Keratinocyte (primary cell): Measurements from ENCODE around the gene ZNF488. TPM values are rescaled to one million over a fixed set of nuclear protein-coding genes. Genes with fewer than 3 reads are reported as not detected.

Experiments used
- DNase-seq: peaks from one replicate; pipeline ENCODE4 v3.0.0-alpha.2; 2011; ENCODE audit warnings: low read depth, missing footprints, low spot score
- FAIRE-seq: peaks from 2 replicates; lab custom pipeline; 2011; peaks lifted over from hg19 to GRCh38; lab: Jason Lieb, UNC
- H2AFZ ChIP-seq: 2 replicates; pipeline ENCODE4 v1.6.0; 2012; ENCODE audit warnings: low read length, control low read depth, inconsistent platforms; ENCODE audit not compliant: control insufficient read depth
- H3K27ac ChIP-seq: 2 replicates; pipeline ENCODE4 v1.5.1; 2011; ENCODE audit warnings: low read length; ENCODE audit not compliant: control insufficient read depth, insufficient read depth
- H3K27me3 ChIP-seq: 3 replicates; pipeline ENCODE4 v1.6.0; 2011; ENCODE audit warnings: low read length; ENCODE audit not compliant: control insufficient read depth, insufficient read depth; ENCODE audit errors: extremely low read depth
- H3K36me3 ChIP-seq, 2 experiments: 2 replicates in 1 of 2; 3 replicates in 1 of 2; pipeline ENCODE4 v1.5.1; 2011; ENCODE audit warnings: low read length in 2 of 2, mild to moderate bottlenecking in 1 of 2; ENCODE audit not compliant: control insufficient read depth in 2 of 2, insufficient read depth in 2 of 2; ENCODE audit errors: extremely low read depth in 1 of 2
- H3K4me1 ChIP-seq: 3 replicates; pipeline ENCODE4 v1.5.1; 2011; ENCODE audit warnings: low read length; ENCODE audit not compliant: control insufficient read depth, insufficient read depth; ENCODE audit errors: extremely low read depth
- H3K4me2 ChIP-seq: 3 replicates; pipeline ENCODE4 v1.6.0; 2011; ENCODE audit warnings: low read depth, low read length; ENCODE audit not compliant: control insufficient read depth, insufficient read depth; ENCODE audit errors: extremely low read depth
- H3K4me3 ChIP-seq, 3 experiments: fragments of 200-600 bp in 1 of 3; sonication (generic) in 1 of 3; 2 replicates in 2 of 3; 3 replicates in 1 of 3; pipeline ENCODE4 v1.5.1; 2011 to 2016; ENCODE audit warnings: low read length in 3 of 3, mild to moderate bottlenecking in 3 of 3, control low read depth in 2 of 3, inconsistent platforms in 1 of 3, low read depth in 1 of 3, mixed read lengths in 1 of 3, mixed run types in 1 of 3, moderate library complexity in 1 of 3; ENCODE audit not compliant: control insufficient read depth in 2 of 3, insufficient read depth in 2 of 3; ENCODE audit errors: extremely low read depth in 1 of 3
- H3K79me2 ChIP-seq: 2 replicates; pipeline ENCODE4 v1.6.0; 2012; ENCODE audit warnings: low read length; ENCODE audit not compliant: control insufficient read depth, insufficient read depth
- H3K9ac ChIP-seq: 3 replicates; pipeline ENCODE4 v1.6.0; 2011; ENCODE audit warnings: low read length; ENCODE audit not compliant: control insufficient read depth, insufficient read depth; ENCODE audit errors: extremely low read depth
- H3K9me1 ChIP-seq: 3 replicates; pipeline ENCODE4 v1.6.0; 2011; ENCODE audit warnings: low read length; ENCODE audit not compliant: control insufficient read depth, insufficient read depth; ENCODE audit errors: extremely low read depth
- H3K9me3 ChIP-seq: 2 replicates; pipeline ENCODE4 v1.5.1; 2012; ENCODE audit warnings: low read depth, low read length; ENCODE audit not compliant: control insufficient read depth
- H4K20me1 ChIP-seq: 3 replicates; pipeline ENCODE4 v1.6.0; 2011; ENCODE audit warnings: low read length; ENCODE audit not compliant: control insufficient read depth, insufficient read depth; ENCODE audit errors: extremely low read depth
- CTCF ChIP-seq, 3 experiments: IDR thresholded peaks in 1 of 3; conservative IDR thresholded peaks in 1 of 3; optimal IDR thresholded peaks in 1 of 3; 2 replicates in 2 of 3; 3 replicates in 1 of 3; pipeline versions ENCODE3 to v1.5.1; 2011; ENCODE audit warnings: low read length in 3 of 3, mild to moderate bottlenecking in 3 of 3, moderate library complexity in 2 of 3, control low read depth in 1 of 3, inconsistent platforms in 1 of 3; ENCODE audit not compliant: insufficient read depth in 2 of 3; ENCODE audit errors: extremely low read depth in 1 of 3
- EZH2 ChIP-seq: IDR thresholded peaks from one replicate; pipeline ENCODE4 v1.6.1; 2012; ENCODE audit warnings: inconsistent platforms, mild to moderate bottlenecking, low read length, moderate library complexity
- dilution Hi-C: fragments of 300-500 bp; cut with MboI; formaldehyde crosslinking; loops from one replicate; pipeline ENCODE4 v1.7.0; 2020; ENCODE audit warnings: low sequenced_read_pairs; ENCODE audit not compliant: extremely low pct_ligation_motif_present
- polyA plus RNA-seq, 5 experiments: library from polyadenylated mRNA; depleted of rRNA in 3 of 5; stranded (reverse) in 3 of 5; stranded (forward) in 1 of 5; unstranded in 1 of 5; fragments of >200 nt; gene quantifications; 1 replicate in 1 of 5; 2 replicates in 3 of 5; 3 replicates in 1 of 5; pipeline versions ENCODE4 v1.2.1 to v1.2.3, GENCODE V29; 2011 to 2012; ENCODE audit warnings: missing spikeins in 2 of 5, low read depth in 1 of 5, low replicate concordance in 1 of 5

Gene ZNF488
- polyA plus RNA-seq, 1 donor (not counting 4 experiments of a cell fraction or from before 2014, with no cell fraction given), result 1.2 TPM

GRCh38 chr10:47421057-47421952 is 37.2 kb upstream of the ZNF488 start:
- Histone ChIP-seq H3K27me3 (no peaks in the 10 kb centered on the region), H3K4me3 (no peak overlapping the region), H3K9me1 (no peaks in the 10 kb centered on the region), H3K4me1 (no peaks in the 10 kb centered on the region), H3K9ac (no peak overlapping the region), H3K36me3 (no peaks in the 10 kb centered on the region), H2AFZ (no peak overlapping the region), H3K79me2 (no peaks in the 10 kb centered on the region), H3K4me2 (no peak overlapping the region), H4K20me1 (no peaks in the 10 kb centered on the region), H3K9me3 (no peaks in the 10 kb centered on the region), H3K27ac (no peak overlapping the region)
- no peak for DNase-seq
- dilution Hi-C loops, result no loop called here
- no peak for TF ChIP-seq EZH2
- TF ChIP-seq CTCF (optimal IDR thresholded peaks at IDR 0.05 in 1 of 3, IDR thresholded peaks at IDR 0.05 in 1 of 3, conservative IDR thresholded peaks at IDR 0.05 in 1 of 3; ENCODE audit: extremely low read depth in 1 of 3, insufficient read depth in 2 of 3, low read length in 3 of 3), result no peak
- no peak for FAIRE-seq

DNA sequence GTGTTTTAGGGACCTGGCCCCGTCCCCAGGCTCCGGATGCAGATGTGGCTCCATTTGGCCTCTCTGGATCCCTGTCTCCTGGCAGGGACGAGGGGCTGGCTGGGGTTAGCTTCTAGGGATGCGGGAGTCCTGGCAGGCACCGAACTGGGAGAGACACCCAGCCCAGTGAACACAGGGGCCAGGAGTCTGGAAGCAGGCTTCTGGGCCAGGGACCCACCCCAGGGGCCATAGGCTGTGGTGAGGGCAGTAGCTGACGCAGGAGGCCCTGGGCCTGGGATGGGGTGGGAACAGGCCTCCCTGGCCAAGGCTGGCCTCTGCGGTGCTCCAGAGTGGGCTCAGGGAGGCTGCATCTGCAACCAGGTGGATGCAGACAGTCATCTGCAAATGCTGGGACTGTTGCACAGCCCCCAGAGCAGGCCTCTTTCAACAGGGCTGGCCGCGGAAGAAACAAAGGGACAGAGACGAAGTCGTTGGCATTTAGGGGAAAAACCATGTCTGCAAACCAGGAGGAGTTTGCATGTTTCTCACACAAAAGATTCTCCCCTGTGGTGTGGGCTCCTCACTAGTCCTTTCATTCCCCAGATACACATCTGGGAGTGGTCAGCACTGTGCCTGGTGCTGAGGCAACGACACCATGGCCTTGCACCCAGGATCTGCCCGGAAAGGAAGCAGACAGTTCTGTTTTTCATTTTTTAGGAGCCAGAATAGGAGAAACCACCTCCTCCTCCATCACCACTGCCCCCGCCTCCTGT is 36.4 kb upstream of the ZNF488 start:
- dilution Hi-C loops, result no loop called here
- Histone ChIP-seq H4K20me1 (no peaks in the 10 kb centered on the region), H3K9ac (no peak overlapping the region), H3K9me1 (no peaks in the 10 kb centered on the region), H2AFZ (no peak overlapping the region), H3K4me2 (no peak overlapping the region), H3K79me2 (no peaks in the 10 kb centered on the region), H3K27ac (no peak overlapping the region), H3K36me3 (no peaks in the 10 kb centered on the region), H3K9me3 (no peaks in the 10 kb centered on the region), H3K4me3 (no peak overlapping the region), H3K4me1 (no peaks in the 10 kb centered on the region), H3K27me3 (no peaks in the 10 kb centered on the region)
- FAIRE-seq (no peak), DNase-seq (no peak)
- TF ChIP-seq CTCF (optimal IDR thresholded peaks at IDR 0.05 in 1 of 3, IDR thresholded peaks at IDR 0.05 in 1 of 3, conservative IDR thresholded peaks at IDR 0.05 in 1 of 3; ENCODE audit: extremely low read depth in 1 of 3, insufficient read depth in 2 of 3, low read length in 3 of 3) (no peak), EZH2 (no peak)
